ENCODE measurements around the gene SNCA.

- TF ChIP-seq RAD21 (conservative IDR thresholded peaks at IDR 0.05 in 1 of 2, IDR thresholded peaks at IDR 0.05 in 1 of 2) (no peak), CTCF (IDR thresholded peaks at IDR 0.05) (no peak)
These were observed 13.5 kb downstream of the SNCA start for GRCh38 chr4:89823416-89823815.
